ENCODE results near the gene ORAI2. TPM values are rescaled to one million over a fixed set of nuclear protein-coding genes. Genes with fewer than 3 reads are reported as not detected.

Gene ORAI2
- total and polyA plus RNA-seq, 10 of the 15 experiments (the other 5 are each of a cell fraction or from before 2014, with no cell fraction given), result 5.8 to 111 (median 46.9) TPM

- Histone ChIP-seq H2AFZ (ENCODE audit: control insufficient read depth, low read depth, low read length) (no peak overlapping the region), H3K27ac (ENCODE audit: control insufficient read depth, insufficient read depth) (no peak overlapping the region), H3K4me3 (no peak overlapping the region), H3K27me3 (replicated peaks in 1 of 2; ENCODE audit: control insufficient read depth in 2 of 2, insufficient read depth in 2 of 2, low read length in 1 of 2) (no peaks in the 10 kb centered on the region), H4K20me1 (ENCODE audit: control insufficient read depth, insufficient read depth) (no peaks in the 10 kb centered on the region), H3K9ac (ENCODE audit: control insufficient read depth, insufficient read depth, low read length) (no peak overlapping the region), H3K4me1 (ENCODE audit: control insufficient read depth, insufficient read depth, low read length) (no peaks in the 10 kb centered on the region), H3K4me2 (ENCODE audit: control insufficient read depth, insufficient read depth) (no peak overlapping the region), H3K36me3 (ENCODE audit: control insufficient read depth in 2 of 2, insufficient read depth in 2 of 2, low read length in 1 of 2) (peaks cover 5 to 12% of the 10 kb centered on the region in 2 experiments; a peak in 3 of 4 replicates), H3K79me2 (ENCODE audit: control insufficient read depth, insufficient read depth, low read length) (no peaks in the 10 kb centered on the region), H3K9me3 (replicated peaks; ENCODE audit: control insufficient read depth, insufficient read depth, low read length) (no peaks in the 10 kb centered on the region)
- no peak for DNase-seq (ENCODE audit: low read depth, low spot score)
- in situ Hi-C loops (cut with MboI), result loop anchor here (5.0 to 10.0 kb wide), 2 partner anchors 48 to 165 kb away; partner anchors contain the start of gene SH2B2
- WGBS (ENCODE audit: insufficient coverage, insufficient replicate concordance, low lambda C conversion rate, missing lambda C conversion rate), result 94% methylated on average over 6 of the region's 6 CpGs
- intact Hi-C loops (cut with micrococcal nuclease; ENCODE audit: unreplicated experiment), result no loop called here
- ChIA-PET CTCF (interaction anchor here (1.2 to 5.4 kb wide), 5 partner anchors 13 to 653 kb away, joined by 3 to 101 read pairs (median 18); partner anchors contain the start of genes ALKBH4 and LRWD1), POLR2A (no interaction called here), SMC1A (ENCODE audit: uncharacterized antibody, unreplicated experiment) (interaction anchor here (1.2 kb wide), 1 partner anchor 47 kb away, joined by 5 read pairs; no protein-coding TSS in a partner anchor), RAD21 (ENCODE audit: unreplicated experiment) (interaction anchor here (1.9 kb wide), 1 partner anchor 48 kb away, joined by 6 read pairs; no protein-coding TSS in a partner anchor)
- BruUV-seq (replicated peaks), result no TSS peak
- no peak for ATAC-seq
- no peak for FAIRE-seq
- TF ChIP-seq RUNX3 (IDR thresholded peaks at IDR 0.05; ENCODE audit: low read length) (no peak), TBL1XR1 (IDR thresholded peaks at IDR 0.05; ENCODE audit: low read depth, low read length) (no peak), RCOR1 (conservative IDR thresholded peaks at IDR 0.05; ENCODE audit: low read depth, low read length) (no peak), SPI1 (IDR thresholded peaks at IDR 0.05; ENCODE audit: borderline replicate concordance, insufficient read depth, low read depth, low read length) (no peak), SREBF1 (IDR thresholded peaks at IDR 0.05; ENCODE audit: low read length) (no peak)
Observed at GRCh38 chr7:102452451-102452850, 19.1 kb downstream of the ORAI2 start.

DNA sequence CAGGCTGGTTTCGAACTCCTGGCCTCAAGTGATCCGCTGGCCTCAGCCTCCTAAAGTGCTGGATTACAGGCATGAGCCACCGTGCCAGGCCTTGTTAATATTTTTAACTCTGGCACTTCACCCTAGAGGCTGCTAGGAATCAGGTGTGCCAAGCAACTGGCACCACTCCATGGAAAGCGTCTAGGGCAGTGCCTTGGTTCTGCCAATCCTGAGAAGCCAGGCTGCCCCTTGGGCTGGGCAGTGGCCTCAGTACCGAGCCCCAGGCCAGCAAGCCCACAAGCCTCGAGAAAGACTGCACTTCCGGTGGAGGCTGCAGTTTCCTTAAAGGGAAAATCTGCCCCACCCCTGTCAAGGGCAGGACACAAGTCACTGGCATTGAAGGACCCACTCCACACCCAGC, 19.9 kb downstream of the ORAI2 start:
- intact Hi-C loops (cut with micrococcal nuclease; ENCODE audit: unreplicated experiment), result no loop called here
- CTCF ChIA-PET, result interaction anchor here (1.2 to 5.4 kb wide), 2 partner anchors 48 to 654 kb away, joined by 3 to 101 read pairs; no protein-coding TSS in a partner anchor
- FAIRE-seq, result no peak
- no peak for TF ChIP-seq RFX5 (IDR thresholded peaks at IDR 0.05; ENCODE audit: low read depth, low read length)
- TF ChIP-seq, protein P1, sequence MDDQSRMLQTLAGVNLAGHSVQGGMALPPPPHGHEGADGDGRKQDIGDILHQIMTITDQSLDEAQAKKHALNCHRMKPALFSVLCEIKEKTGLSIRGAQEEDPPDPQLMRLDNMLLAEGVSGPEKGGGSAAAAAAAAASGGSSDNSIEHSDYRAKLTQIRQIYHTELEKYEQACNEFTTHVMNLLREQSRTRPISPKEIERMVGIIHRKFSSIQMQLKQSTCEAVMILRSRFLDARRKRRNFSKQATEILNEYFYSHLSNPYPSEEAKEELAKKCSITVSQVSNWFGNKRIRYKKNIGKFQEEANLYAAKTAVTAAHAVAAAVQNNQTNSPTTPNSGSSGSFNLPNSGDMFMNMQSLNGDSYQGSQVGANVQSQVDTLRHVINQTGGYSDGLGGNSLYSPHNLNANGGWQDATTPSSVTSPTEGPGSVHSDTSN (IDR thresholded peaks at IDR 0.05; ENCODE audit: insufficient replicate concordance, low read depth, low read length), result no peak
- no peak for TF ChIP-seq E2F8 (IDR thresholded peaks at IDR 0.05; ENCODE audit: low read depth, partially characterized antibody)
- TF ChIP-seq STAT3 (IDR thresholded peaks at IDR 0.05; ENCODE audit: low read depth, low read length), result no peak
- TF ChIP-seq E4F1 (IDR thresholded peaks at IDR 0.05; ENCODE audit: borderline replicate concordance, partially characterized antibody), result no peak

More for the DNA sequence above, 19.9 kb downstream of the ORAI2 start:
- peaks cover 5 to 7% of the 10 kb centered on the region in 2 experiments; a peak in 3 of 4 replicates for H3K36me3 ChIP-seq (ENCODE audit: control insufficient read depth in 2 of 2, insufficient read depth in 2 of 2, low read length in 1 of 2)
- ChIA-PET POLR2A (no interaction called here), SMC1A (ENCODE audit: uncharacterized antibody, unreplicated experiment) (interaction anchor here (1.2 to 1.3 kb wide), 2 partner anchors 48 to 49 kb away, joined by 4 to 5 read pairs; no protein-coding TSS in a partner anchor), RAD21 (ENCODE audit: unreplicated experiment) (interaction anchor here (1.9 kb wide), 1 partner anchor 49 kb away, joined by 6 read pairs; no protein-coding TSS in a partner anchor)
- H3K4me2 ChIP-seq (ENCODE audit: control insufficient read depth, insufficient read depth), result no peak overlapping the region
- no peak overlapping the region for H3K4me3 ChIP-seq
- no peak overlapping the region for H3K9ac ChIP-seq (ENCODE audit: control insufficient read depth, insufficient read depth, low read length)
- H4K20me1 ChIP-seq (ENCODE audit: control insufficient read depth, insufficient read depth), result no peaks in the 10 kb centered on the region
- no peaks in the 10 kb centered on the region for H3K9me3 ChIP-seq (replicated peaks; ENCODE audit: control insufficient read depth, insufficient read depth, low read length)
- BruUV-seq (replicated peaks), result no TSS peak
- DNase-seq (ENCODE audit: low read depth, low spot score) (no peak), ATAC-seq (no peak)
- H3K79me2 ChIP-seq (ENCODE audit: control insufficient read depth, insufficient read depth, low read length), result no peaks in the 10 kb centered on the region
- no peaks in the 10 kb centered on the region for H3K27me3 ChIP-seq (replicated peaks in 1 of 2; ENCODE audit: control insufficient read depth in 2 of 2, insufficient read depth in 2 of 2, low read length in 1 of 2)
- in situ Hi-C loops (cut with MboI), result loop anchor here (5.0 to 10.0 kb wide), 2 partner anchors 49 to 166 kb away; partner anchors contain the start of gene SH2B2
- WGBS (ENCODE audit: insufficient coverage, insufficient replicate concordance, low lambda C conversion rate, missing lambda C conversion rate), result 65% methylated on average over 7 of the region's 7 CpGs
- H3K27ac ChIP-seq (ENCODE audit: control insufficient read depth, insufficient read depth), result no peak overlapping the region
- H2AFZ ChIP-seq (ENCODE audit: control insufficient read depth, low read depth, low read length), result no peak overlapping the region
- H3K4me1 ChIP-seq (ENCODE audit: control insufficient read depth, insufficient read depth, low read length), result no peaks in the 10 kb centered on the region

Measured in GM12878 (cell line).